ENCODE measurements around the gene CRYZ.

DNA sequence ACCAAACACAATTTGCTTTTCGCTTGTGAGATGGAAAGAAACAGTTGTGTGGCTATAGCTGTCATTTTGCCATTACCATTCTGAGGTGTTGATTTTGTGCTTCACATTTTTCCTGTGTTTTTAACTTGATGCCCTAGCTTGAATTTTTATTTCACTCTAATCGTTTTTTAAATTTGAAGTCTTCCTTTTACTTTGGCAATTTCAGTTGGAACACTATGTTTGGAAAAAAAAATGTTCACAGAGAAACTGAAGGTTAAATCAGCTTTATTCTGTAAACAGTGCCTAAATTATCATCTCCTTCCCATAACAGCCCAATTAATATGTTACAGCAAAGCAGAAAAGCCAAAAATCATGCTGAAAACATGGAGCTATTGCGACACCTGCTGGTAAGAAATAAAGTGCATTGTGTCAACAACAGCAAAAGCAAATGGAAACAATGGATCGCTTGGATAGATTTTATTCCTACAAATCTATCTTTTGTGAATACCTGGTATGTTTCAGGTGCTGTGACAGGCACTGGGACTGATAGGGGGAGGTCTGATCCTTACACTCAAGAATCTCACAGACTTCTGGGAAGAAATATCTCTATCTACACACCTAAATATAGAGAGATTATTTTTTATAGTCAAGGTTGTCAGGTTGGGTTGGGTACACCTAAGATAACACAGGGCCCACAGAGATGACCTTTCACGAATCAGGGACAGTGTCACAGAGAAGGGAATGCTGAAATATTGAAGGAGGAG is 43.1 kb downstream of the CRYZ start:
- TF ChIP-seq ATF7 (IDR thresholded peaks at IDR 0.05; ENCODE audit: low read depth) (no peak), NR2C1 (IDR thresholded peaks at IDR 0.05) (no peak), DPF2 (IDR thresholded peaks at IDR 0.05) (no peak), POLR2AphosphoS5 (IDR thresholded peaks at IDR 0.05; ENCODE audit: low read length) (no peak), CHD1 (IDR thresholded peaks at IDR 0.05; ENCODE audit: low read depth, low read length) (no peak), CREM (IDR thresholded peaks at IDR 0.05; ENCODE audit: low read depth) (no peak), POLR2A (IDR thresholded peaks at IDR 0.05; ENCODE audit: low read depth, low read length) (no peak), ESRRA (IDR thresholded peaks at IDR 0.05; ENCODE audit: low read length) (no peak)
- TF ChIP-seq, protein P1, sequence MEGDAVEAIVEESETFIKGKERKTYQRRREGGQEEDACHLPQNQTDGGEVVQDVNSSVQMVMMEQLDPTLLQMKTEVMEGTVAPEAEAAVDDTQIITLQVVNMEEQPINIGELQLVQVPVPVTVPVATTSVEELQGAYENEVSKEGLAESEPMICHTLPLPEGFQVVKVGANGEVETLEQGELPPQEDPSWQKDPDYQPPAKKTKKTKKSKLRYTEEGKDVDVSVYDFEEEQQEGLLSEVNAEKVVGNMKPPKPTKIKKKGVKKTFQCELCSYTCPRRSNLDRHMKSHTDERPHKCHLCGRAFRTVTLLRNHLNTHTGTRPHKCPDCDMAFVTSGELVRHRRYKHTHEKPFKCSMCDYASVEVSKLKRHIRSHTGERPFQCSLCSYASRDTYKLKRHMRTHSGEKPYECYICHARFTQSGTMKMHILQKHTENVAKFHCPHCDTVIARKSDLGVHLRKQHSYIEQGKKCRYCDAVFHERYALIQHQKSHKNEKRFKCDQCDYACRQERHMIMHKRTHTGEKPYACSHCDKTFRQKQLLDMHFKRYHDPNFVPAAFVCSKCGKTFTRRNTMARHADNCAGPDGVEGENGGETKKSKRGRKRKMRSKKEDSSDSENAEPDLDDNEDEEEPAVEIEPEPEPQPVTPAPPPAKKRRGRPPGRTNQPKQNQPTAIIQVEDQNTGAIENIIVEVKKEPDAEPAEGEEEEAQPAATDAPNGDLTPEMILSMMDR (IDR thresholded peaks at IDR 0.05 in 2 of 3, conservative IDR thresholded peaks at IDR 0.05 in 1 of 3; ENCODE audit: control insufficient read depth in 2 of 3, extremely low read depth in 1 of 3, insufficient read depth in 1 of 3, low read depth in 3 of 3, low read length in 3 of 3): peak; percentile 63 to 83 (median 78)
- TF ChIP-seq, protein P2, sequence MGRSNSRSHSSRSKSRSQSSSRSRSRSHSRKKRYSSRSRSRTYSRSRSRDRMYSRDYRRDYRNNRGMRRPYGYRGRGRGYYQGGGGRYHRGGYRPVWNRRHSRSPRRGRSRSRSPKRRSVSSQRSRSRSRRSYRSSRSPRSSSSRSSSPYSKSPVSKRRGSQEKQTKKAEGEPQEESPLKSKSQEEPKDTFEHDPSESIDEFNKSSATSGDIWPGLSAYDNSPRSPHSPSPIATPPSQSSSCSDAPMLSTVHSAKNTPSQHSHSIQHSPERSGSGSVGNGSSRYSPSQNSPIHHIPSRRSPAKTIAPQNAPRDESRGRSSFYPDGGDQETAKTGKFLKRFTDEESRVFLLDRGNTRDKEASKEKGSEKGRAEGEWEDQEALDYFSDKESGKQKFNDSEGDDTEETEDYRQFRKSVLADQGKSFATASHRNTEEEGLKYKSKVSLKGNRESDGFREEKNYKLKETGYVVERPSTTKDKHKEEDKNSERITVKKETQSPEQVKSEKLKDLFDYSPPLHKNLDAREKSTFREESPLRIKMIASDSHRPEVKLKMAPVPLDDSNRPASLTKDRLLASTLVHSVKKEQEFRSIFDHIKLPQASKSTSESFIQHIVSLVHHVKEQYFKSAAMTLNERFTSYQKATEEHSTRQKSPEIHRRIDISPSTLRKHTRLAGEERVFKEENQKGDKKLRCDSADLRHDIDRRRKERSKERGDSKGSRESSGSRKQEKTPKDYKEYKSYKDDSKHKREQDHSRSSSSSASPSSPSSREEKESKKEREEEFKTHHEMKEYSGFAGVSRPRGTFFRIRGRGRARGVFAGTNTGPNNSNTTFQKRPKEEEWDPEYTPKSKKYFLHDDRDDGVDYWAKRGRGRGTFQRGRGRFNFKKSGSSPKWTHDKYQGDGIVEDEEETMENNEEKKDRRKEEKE (IDR thresholded peaks at IDR 0.05): no peak

Measured in GM12878 (cell line).